Endothelial cell of umbilical vein (primary cell): ENCODE results near the gene METTL5. TPM values are rescaled to one million over a fixed set of nuclear protein-coding genes. Genes with fewer than 3 reads are reported as not detected.
A peak's percentile ranks its signal among the peaks of the same experiment; 100 is the strongest.

Source experiments
- BruUV-seq: library from RNA; stranded (reverse); fragments of 400-500 nt; replicated peaks from 2 replicates; lab custom pipeline; 2021; lab: Mats Ljungman, UMichigan
- CTCF ChIA-PET: fragments of 300-600, 350-600 bp; sonication (Branson Sonifier 250); formaldehyde crosslinking; loops from one replicate; lab custom pipeline; 2021; ENCODE audit warnings: antibody characterized with exemption, inconsistent platforms; lab: Charles Lee
- POLR2A ChIA-PET: fragments of 300-600, 350-600 bp; sonication (Branson Sonifier 250); formaldehyde crosslinking; loops from one replicate; lab custom pipeline; 2021; ENCODE audit warnings: antibody characterized with exemption, inconsistent platforms; lab: Charles Lee
- DNase-seq: peaks from one replicate; pipeline ENCODE4 v3.0.0-alpha.2; 2011; ENCODE audit warnings: low read depth, low spot score
- FAIRE-seq: peaks from 2 replicates; lab custom pipeline; 2011; peaks lifted over from hg19 to GRCh38; lab: Jason Lieb, UNC
- H2AFZ ChIP-seq: 2 replicates; pipeline ENCODE4 v1.6.0; 2012; ENCODE audit warnings: low read depth, low read length, control low read depth, inconsistent platforms
- H3K27ac ChIP-seq: 2 replicates; pipeline ENCODE4 v1.5.1; 2011; ENCODE audit warnings: low read depth, mild to moderate bottlenecking, control low read depth, low read length, moderate library complexity; ENCODE audit not compliant: insufficient read depth
- H3K27me3 ChIP-seq, 2 experiments: 2 replicates each; pipeline versions ENCODE4 v1.6.0 to v1.6.1; 2011; ENCODE audit warnings: low read length in 2 of 2, mixed read lengths in 1 of 2; ENCODE audit not compliant: control insufficient read depth in 2 of 2, insufficient read depth in 2 of 2
- H3K36me3 ChIP-seq, 2 experiments: 2 replicates in 1 of 2; 3 replicates in 1 of 2; pipeline ENCODE4 v1.5.1; 2011; ENCODE audit warnings: low read length in 2 of 2, mild to moderate bottlenecking in 1 of 2, moderate library complexity in 1 of 2; ENCODE audit not compliant: control insufficient read depth in 2 of 2, insufficient read depth in 2 of 2; ENCODE audit errors: extremely low read depth in 1 of 2
- H3K4me1 ChIP-seq: 3 replicates; pipeline ENCODE4 v1.5.1; 2011; ENCODE audit warnings: mild to moderate bottlenecking, low read length; ENCODE audit not compliant: control insufficient read depth, insufficient read depth; ENCODE audit errors: extremely low read depth
- H3K4me2 ChIP-seq: 2 replicates; pipeline ENCODE4 v1.6.1; 2011; ENCODE audit warnings: low read length, control low read depth, mixed read lengths; ENCODE audit not compliant: insufficient read depth
- H3K4me3 ChIP-seq, 3 experiments: fragments of 200-600 bp in 1 of 3; sonication (generic), shearing (Covaris generic) in 1 of 3; replicated peaks in 1 of 3; 2 replicates each; pipeline ENCODE4 v1.5.1; 2011 to 2016; ENCODE audit warnings: control low read depth in 3 of 3, low read length in 3 of 3, mild to moderate bottlenecking in 2 of 3, inconsistent platforms in 1 of 3, low read depth in 1 of 3, moderate library complexity in 1 of 3; ENCODE audit not compliant: insufficient read depth in 1 of 3
- H3K79me2 ChIP-seq: 2 replicates; pipeline ENCODE4 v1.6.0; 2012; ENCODE audit warnings: low read length, inconsistent platforms; ENCODE audit not compliant: control insufficient read depth, insufficient read depth
- H3K9ac ChIP-seq: replicated peaks from 2 replicates; pipeline ENCODE3; 2011; ENCODE audit warnings: low read length, control low read depth; ENCODE audit not compliant: insufficient read depth; ENCODE audit errors: extremely low read depth
- H3K9me1 ChIP-seq: replicated peaks from 3 replicates; pipeline ENCODE4 v1.6.0; 2011; ENCODE audit warnings: mild to moderate bottlenecking, low read length; ENCODE audit not compliant: control insufficient read depth, insufficient read depth; ENCODE audit errors: extremely low read depth
- H3K9me3 ChIP-seq: replicated peaks from 2 replicates; pipeline ENCODE4 v1.5.1; 2012; ENCODE audit warnings: low read length, inconsistent platforms; ENCODE audit not compliant: control insufficient read depth, insufficient read depth
- H4K20me1 ChIP-seq: replicated peaks from 2 replicates; pipeline ENCODE3; 2011; ENCODE audit warnings: mild to moderate bottlenecking, low read length; ENCODE audit not compliant: control insufficient read depth, insufficient read depth; ENCODE audit errors: extremely low read depth
- EZH2 ChIP-seq: IDR thresholded peaks from 2 replicates; pipeline ENCODE4 v1.6.1; 2012; ENCODE audit warnings: borderline replicate concordance, low read depth, mild to moderate bottlenecking, moderate library complexity, low read length, inconsistent platforms; ENCODE audit not compliant: severe bottlenecking
- FOS ChIP-seq: IDR thresholded peaks from 2 replicates; pipeline ENCODE4 v1.6.1; 2011; ENCODE audit warnings: mild to moderate bottlenecking, low read length, moderate library complexity, borderline replicate concordance; ENCODE audit not compliant: insufficient read depth
- MYC ChIP-seq: IDR thresholded peaks from one replicate; pipeline ENCODE4 v1.6.1; 2011; ENCODE audit warnings: mild to moderate bottlenecking, low read depth, low read length
- POLR2A ChIP-seq: IDR thresholded peaks from 2 replicates; pipeline ENCODE4 v1.6.1; 2012; ENCODE audit warnings: low read depth, mild to moderate bottlenecking, control low read depth, low read length
- POLR2AphosphoS5 ChIP-seq: IDR thresholded peaks from 2 replicates; pipeline ENCODE4 v1.6.1; 2012; ENCODE audit warnings: low read depth, mild to moderate bottlenecking, control low read depth, low read length, moderate library complexity; ENCODE audit not compliant: insufficient read depth
- dilution Hi-C: fragments of 300-500 bp; cut with MboI; formaldehyde crosslinking; loops from one replicate; pipeline ENCODE4 v1.15.0; 2019; ENCODE audit warnings: low sequenced_read_pairs; ENCODE audit not compliant: extremely low pct_ligation_motif_present
- intact Hi-C: fragments of 100-400 bp; cut with micrococcal nuclease; formaldehyde crosslinking; loops from one replicate; pipeline ENCODE4 v1.10.0; 2022
- polyA plus RNA-seq, 4 experiments: library from polyadenylated mRNA; depleted of rRNA in 3 of 4; stranded (reverse) in 3 of 4; unstranded in 1 of 4; fragments of >200 nt; gene quantifications; 2 replicates each; pipeline versions ENCODE4 v1.2.1 to v1.2.3, GENCODE V29; 2011 to 2012; ENCODE audit warnings: missing spikeins in 1 of 4
- total RNA-seq: library from RNA; stranded (reverse); gene quantifications from 2 replicates; pipeline ENCODE4 v1.2.3, GENCODE V29; 2021
- TF ChIP-seq, protein P1 (sequence below), 2 donors: IDR thresholded peaks; 1 replicate in 1 of 2; 2 replicates in 1 of 2; pipeline ENCODE4 v1.5.1; 2011; ENCODE audit warnings: low read length in 2 of 2, mild to moderate bottlenecking in 2 of 2, moderate library complexity in 2 of 2, control low read depth in 1 of 2, inconsistent platforms in 1 of 2, low read depth in 1 of 2; ENCODE audit not compliant: insufficient read depth in 1 of 2; ENCODE audit errors: extremely low read depth in 1 of 2
- TF ChIP-seq, protein P2 (sequence below): IDR thresholded peaks from 2 replicates; pipeline ENCODE4 v1.6.1; 2011; ENCODE audit not compliant: insufficient read depth, insufficient read length

METTL5 gene
- total and polyA plus RNA-seq, 2 donors (not counting 3 experiments of a cell fraction or from before 2014, with no cell fraction given) = 27.0 to 52.0 TPM

DNA sequence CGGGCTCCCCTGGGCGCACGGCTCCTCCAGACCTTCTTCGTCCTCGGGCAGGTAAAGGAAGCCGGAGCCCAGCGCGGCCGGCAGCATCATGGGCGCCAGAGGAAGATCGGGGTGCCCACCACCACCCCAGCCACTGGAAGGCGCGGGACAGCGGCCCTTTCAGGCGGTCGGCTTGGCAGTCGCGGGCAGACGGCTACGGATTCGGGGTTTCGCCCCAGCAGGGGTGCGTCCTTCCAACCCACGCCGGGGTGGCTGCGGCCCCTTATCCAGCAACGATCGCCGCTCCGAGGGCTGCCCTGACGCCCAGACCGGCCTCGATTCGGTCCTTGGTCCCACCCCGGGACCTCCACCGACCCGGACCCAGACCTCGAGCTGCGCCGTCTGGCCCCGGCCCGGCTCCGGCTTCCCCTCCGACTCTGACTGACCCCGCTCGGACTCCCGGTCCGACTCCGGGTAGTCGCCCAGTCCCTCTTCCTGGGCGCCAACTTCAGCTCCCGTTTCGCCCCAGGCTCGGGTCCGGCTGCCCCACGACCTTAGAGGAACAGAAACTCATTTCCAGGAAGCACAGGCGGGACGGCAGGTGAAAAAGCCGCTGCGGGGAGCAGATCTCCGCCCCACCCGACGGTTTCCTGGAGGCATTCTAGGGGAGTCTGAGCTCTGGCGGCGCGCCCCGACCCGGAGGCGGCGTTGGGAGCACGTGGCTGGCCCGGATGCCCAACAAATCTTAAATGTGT, 56.3 kb downstream of the METTL5 start:
- POLR2A ChIA-PET = no interaction called here
- TF ChIP-seq POLR2AphosphoS5 (no peak), POLR2A (no peak), FOS (no peak), MYC (no peak), EZH2 (peak; percentile 69)
- TF ChIP-seq, protein P1, sequence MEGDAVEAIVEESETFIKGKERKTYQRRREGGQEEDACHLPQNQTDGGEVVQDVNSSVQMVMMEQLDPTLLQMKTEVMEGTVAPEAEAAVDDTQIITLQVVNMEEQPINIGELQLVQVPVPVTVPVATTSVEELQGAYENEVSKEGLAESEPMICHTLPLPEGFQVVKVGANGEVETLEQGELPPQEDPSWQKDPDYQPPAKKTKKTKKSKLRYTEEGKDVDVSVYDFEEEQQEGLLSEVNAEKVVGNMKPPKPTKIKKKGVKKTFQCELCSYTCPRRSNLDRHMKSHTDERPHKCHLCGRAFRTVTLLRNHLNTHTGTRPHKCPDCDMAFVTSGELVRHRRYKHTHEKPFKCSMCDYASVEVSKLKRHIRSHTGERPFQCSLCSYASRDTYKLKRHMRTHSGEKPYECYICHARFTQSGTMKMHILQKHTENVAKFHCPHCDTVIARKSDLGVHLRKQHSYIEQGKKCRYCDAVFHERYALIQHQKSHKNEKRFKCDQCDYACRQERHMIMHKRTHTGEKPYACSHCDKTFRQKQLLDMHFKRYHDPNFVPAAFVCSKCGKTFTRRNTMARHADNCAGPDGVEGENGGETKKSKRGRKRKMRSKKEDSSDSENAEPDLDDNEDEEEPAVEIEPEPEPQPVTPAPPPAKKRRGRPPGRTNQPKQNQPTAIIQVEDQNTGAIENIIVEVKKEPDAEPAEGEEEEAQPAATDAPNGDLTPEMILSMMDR (IDR thresholded peaks at IDR 0.05; ENCODE audit: extremely low read depth in 1 of 2, insufficient read depth in 1 of 2, low read depth in 1 of 2, low read length in 2 of 2) = peak in 1 of 2 donors; percentile 1
- TF ChIP-seq, protein P2, sequence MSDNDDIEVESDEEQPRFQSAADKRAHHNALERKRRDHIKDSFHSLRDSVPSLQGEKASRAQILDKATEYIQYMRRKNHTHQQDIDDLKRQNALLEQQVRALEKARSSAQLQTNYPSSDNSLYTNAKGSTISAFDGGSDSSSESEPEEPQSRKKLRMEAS = no peak

More for the DNA sequence above, 56.3 kb downstream of the METTL5 start:
- no peaks in the 10 kb centered on the region for H3K9me3 ChIP-seq
- peak overlapping the region; percentile 31 to 47 (median 41) for H3K4me3 ChIP-seq
- dilution Hi-C loops = no loop called here
- H3K27ac ChIP-seq = no peak overlapping the region
- CTCF ChIA-PET = interaction anchor here (0.6 to 0.9 kb wide), 4 partner anchors 24 to 316 kb away, joined by 3 read pairs; no protein-coding TSS in a partner anchor
- FAIRE-seq = no peak
- peak overlapping the region; percentile 72 for H3K4me2 ChIP-seq
- H2AFZ ChIP-seq = peak overlapping the region; percentile 88
- no peaks in the 10 kb centered on the region for H3K36me3 ChIP-seq
- H3K4me1 ChIP-seq = no peaks in the 10 kb centered on the region
- BruUV-seq = no TSS peak
- H3K27me3 ChIP-seq = peaks cover 0 to 14% of the 10 kb centered on the region in 2 experiments
- no peaks in the 10 kb centered on the region for H3K9me1 ChIP-seq
- intact Hi-C loops = no loop called here
- no peak for DNase-seq
- no peaks in the 10 kb centered on the region for H3K79me2 ChIP-seq
- no peaks in the 10 kb centered on the region for H4K20me1 ChIP-seq
- peak overlapping the region; percentile 28 for H3K9ac ChIP-seq
